Fibroblast of peridontal ligament (primary cell): ENCODE results near the gene COX6A2.

Experiments used
- DNase-seq: peaks from one replicate; pipeline ENCODE4 v3.0.0-alpha.2; 2010; ENCODE audit errors: extremely low read depth

COX6A2 gene

DNA sequence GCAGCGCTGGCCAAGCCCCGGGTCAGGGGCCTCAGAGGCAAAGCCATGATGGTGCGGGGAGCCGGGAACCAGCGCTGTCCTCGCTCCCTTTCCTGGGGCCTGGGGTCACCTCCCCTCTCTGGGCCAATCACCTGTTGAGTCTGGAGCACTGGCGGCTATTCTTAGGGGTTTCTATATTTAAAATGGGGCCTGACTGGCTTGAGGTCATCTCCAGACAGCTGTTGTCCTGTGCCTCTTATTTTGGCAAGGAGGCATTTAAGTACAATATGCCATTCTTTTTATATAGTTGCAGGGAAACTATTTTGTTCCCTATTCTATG is at the start of gene COX6A2:
Gene COX6A2 (minus strand): TSS at position 82 of the 319 bp plus-strand sequence. CDS start 35 bp downstream, at position 47.
- DNase-seq: no peak

DNA sequence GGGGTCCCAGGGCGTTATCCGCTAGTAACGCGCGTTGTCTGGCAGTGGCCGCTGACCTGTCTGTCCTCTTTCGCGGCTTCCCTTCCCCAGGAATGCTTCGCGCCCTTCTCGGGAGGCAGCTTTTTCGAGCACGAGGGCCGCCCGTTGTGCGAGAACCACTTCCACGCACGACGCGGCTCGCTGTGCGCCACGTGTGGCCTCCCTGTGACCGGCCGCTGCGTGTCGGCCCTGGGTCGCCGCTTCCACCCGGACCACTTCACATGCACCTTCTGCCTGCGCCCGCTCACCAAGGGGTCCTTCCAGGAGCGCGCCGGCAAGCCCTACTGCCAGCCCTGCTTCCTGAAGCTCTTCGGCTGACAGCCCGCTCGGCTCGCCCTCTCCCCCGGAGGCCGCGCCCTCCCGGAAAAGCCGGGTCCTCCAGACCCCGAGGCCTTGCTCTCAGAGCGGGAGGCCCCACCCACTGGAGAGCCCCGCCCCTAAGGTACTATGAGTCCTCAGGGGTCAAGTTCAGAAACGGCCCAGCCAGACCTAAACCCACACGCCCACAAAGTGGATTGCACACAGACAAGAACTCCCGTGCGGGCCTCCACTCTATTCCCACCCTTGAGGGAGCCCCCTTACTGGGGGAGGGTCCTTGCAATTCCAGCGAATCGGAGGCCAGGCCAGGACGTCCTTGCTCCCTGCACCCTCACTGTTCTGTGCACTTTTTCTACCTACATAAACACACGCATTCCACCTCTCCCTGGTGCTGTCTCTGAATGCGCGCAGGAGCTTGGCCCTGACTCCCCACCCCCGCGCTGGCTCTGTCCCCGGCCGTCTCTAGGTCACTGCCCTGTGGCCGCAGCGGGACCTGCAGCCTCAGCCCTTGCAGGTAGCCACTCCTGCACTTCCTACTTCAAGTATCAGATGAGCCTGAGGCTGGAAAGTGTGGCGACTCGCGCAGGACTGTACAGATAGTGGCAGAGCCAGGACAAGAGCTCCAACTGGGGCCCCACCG is 49.4 kb upstream of the COX6A2 start:
- no peak for DNase-seq

DNA sequence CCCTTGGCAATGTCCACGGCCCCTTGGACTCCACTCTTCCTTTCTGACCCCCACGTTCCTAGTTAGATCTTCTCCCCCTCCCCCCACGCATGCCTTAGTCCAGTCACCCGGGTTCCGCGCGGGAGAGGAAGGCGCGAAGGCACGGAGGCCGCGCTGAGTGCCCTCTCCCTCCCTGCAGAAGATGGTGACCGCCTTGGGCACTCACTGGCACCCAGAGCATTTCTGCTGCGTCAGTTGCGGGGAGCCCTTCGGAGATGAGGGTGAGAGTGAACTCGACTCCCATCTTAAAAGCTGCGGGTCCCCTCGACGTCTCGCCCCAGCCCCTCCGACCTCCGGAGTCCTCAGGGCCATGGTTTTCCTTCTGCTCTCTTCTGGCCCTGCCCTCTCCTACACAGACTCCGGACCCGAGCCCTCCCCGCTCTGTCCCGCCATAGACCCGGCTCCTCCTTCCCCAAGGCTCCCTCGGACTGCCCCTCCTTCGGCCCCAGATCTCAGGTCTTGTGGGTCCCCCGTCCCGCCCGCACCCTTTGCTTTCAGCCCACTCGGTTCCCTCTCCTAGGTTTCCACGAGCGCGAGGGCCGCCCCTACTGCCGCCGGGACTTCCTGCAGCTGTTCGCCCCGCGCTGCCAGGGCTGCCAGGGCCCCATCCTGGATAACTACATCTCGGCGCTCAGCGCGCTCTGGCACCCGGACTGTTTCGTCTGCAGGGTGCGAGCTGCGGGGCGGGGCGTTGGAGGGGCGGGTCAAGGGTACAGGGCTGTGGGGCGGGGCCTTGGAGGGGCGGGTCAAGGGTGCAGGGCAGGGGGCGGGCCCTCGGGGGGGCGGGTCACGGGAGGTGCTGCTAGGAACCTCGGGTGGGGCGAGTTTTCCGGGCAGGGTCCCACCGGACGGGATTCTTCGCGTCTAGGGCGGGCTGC is 48.4 kb upstream of the COX6A2 start:
- DNase-seq: no peak

DNA sequence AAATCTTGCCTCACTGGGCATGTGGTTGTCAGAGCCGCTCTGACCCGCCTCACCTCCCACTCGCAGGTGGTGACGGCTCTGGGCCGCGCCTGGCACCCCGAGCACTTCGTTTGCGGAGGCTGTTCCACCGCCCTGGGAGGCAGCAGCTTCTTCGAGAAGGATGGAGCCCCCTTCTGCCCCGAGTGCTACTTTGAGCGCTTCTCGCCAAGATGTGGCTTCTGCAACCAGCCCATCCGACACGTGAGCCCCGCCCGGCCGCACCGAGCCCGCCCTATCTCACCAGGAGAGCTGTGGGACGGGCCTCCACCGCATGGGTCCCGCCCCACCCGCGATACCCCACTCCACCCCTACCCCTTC is 47.8 kb upstream of the COX6A2 start:
- DNase-seq: no peak

DNA sequence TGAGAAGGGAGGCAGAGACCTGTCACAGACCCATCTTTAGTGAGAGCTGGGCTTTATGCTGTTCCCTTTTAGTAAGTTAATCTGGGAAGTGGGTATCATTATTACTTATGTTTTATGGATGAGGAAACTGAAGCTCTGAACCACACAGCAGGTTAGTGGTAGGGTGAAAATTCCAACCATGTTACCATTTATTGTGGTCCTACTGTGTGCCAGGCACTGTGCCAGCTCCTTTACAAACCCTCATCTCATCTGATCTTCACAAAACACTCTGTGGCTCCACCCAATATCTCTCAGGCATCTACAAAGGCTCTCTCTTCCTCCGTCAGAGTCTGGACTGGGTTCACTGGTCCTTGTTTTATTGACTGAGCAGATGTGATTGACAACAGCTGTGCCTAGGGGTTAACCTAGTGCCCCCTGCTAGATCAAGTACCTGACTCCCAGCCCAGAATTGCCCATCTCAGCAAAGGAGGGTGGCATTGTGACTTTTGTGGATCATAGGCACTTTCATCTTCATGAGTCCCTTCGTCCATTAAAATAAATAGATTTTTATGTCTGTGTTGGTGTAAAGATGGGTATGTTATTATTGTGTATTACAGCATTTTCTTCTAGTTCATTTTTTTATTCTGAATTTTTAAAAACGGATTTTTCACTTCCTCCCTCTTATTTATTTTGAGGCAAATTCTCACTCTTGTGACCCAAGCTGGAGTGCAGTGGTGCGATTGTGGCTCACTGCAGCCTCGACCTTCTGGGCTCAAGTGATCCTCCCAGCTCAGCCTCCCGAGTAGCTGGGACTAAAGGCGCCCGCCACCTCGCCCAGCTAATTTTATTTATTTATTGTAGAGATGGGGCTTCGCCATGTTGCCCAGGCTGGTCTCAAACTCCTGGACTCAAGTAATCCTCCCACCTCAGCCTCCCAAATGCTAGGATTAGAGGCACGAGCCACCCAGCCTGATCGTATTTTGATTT is 46.9 kb upstream of the COX6A2 start:
- no peak for DNase-seq

DNA sequence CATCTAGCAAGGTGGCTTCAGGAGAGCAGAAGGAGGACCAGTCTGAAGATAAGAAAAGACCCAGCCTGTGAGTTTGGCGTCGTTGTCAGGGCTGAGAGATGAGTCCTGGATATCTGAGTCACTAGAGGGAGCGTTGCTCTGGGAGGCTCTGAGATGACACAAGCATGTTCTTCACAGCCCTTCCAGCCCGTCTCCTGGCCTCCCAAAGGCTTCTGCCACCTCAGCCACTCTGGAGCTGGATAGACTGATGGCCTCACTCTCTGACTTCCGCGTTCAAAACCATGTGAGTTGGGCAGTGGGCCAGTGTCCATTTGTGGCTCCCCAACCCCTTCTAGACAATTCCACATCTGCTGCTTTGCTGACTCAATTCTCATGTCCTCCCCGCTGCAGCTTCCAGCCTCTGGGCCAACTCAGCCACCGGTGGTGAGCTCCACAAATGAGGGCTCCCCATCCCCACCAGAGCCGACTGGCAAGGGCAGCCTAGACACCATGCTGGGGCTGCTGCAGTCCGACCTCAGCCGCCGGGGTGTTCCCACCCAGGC is 46.1 kb upstream of the COX6A2 start:
- peak; percentile 75 for DNase-seq

DNA sequence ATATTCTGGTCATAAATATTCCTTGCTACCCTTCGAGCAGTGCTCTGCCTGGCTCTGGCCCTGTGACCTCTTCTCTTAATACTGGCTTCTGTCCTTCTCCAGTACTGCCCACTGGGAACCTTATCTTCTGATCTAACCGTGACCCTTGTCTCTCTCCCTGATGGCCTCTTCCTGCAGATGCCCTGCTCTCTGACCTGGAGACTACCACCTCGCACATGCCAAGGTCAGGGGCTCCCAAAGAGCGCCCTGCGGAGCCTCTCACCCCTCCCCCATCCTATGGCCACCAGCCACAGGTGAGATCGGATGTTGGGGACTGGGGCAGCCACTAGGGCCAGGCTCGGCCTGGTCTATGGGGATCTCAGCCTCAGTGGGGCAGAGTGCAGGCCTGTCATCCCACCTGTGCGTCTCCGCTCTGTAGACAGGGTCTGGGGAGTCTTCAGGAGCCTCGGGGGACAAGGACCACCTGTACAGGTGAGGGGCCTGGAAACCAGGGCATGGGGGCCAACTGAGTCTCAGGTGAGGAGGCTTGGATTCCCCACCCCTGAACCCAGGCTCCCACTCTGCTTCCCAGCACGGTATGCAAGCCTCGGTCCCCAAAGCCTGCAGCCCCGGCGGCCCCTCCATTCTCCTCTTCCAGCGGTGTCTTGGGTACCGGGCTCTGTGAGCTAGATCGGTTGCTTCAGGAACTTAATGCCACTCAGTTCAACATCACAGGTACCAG is 45.3 kb upstream of the COX6A2 start:
- DNase-seq: no peak

DNA sequence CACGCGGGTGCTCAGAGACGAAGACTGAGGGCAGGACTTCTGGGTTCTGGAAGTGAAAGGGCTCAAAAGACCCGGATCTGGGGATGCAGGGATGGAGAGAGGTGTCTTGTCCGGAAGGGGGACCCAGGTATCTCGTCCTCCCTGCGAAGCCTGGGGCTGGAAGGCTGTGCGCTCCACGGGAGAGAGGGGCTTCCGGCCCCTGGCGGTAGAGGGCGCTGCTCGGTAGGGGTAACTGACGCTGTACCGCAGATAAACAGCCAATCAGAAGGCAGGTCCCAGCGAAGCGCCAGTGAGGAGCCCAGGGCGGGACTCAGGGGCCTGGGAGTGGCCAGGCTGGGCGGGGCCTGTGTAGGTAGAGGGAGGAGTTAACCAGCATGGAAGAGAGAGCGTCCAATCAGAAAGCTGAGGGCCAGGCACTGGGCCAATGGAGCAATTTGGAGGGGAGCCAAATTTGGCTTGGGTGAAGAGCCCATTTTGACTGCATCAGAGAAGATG is 44.6 kb upstream of the COX6A2 start:
- DNase-seq: peak; percentile 87

DNA sequence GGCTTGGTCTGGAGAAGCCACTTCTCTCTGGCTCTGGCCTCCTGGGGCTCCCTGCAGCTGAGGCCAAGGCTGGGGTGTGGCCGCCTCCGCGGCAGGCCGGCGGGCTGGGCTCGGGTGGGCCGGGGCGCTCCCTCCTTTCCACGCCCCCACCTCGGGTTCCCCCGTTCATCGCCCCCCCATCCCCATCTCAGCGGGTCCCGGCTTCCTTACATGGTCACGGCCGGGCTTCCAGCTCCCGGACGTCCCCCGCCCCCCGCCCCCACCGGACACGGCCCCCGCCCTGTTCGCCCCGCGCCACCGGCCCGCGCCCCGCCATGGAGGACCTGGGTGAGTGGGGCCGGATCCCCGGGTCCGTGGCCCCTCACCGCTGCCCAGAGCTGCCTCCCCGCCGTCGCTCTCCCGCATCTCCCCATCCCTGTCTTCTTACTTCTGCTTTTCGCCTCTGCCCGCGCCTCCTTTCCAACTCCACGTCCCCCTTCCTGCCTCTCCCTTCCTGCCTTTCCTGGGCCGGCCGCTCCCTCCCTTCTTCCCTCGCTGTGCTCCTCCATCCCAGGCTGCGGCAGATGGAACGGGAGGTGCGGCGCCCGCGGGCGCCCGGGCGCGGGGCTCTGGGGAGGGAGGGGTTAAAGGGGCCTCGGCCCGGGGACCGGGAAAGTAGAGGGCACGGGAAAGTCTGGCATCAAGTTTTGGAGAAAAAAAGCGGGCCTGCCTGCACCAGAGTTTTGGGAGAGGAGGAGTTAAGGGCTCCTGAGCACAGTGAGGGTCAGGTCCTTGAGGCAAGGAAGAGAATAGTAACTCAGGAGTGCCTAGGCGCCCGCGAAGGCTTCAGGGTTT is 43.9 kb upstream of the COX6A2 start, which contains the start of gene TGFB1I1:
Gene TGFB1I1 (plus strand): TSS at position 278 of the 834 bp plus-strand sequence. CDS start 37 bp downstream, at position 315.
- peak; percentile 74 for DNase-seq

DNA sequence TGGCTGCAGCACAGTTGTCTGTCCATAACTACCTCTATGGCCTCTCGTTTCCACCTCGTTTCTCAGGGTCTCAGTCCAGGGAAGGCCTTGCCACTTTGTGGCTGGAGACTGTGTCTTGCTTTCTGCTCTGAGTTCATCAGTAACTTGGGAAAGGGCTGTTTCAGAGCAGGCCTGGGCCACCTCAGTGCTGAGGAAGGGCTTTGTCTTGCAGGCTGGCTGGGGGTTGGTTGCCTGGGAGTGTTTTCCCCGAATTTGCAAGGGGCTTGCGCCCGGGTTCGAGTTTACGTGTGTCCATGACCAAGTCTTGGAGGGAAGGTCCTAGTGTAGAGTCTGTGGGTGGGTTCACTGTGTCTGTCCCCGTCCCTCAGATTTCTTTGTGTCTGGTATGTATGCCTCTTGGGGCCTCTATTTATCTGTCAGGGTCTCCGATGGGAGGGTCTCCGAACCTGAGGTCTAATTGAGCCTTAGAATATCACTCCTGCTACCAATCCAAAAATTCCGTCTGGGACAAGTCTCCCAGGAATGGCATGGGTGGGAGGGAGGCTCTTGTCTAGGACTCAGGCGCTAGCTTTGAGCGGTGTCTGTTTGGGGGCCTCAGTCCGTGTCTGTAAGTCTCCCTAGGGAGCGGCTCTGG is 43.2 kb upstream of the COX6A2 start:
- DNase-seq: peak; percentile 20

DNA sequence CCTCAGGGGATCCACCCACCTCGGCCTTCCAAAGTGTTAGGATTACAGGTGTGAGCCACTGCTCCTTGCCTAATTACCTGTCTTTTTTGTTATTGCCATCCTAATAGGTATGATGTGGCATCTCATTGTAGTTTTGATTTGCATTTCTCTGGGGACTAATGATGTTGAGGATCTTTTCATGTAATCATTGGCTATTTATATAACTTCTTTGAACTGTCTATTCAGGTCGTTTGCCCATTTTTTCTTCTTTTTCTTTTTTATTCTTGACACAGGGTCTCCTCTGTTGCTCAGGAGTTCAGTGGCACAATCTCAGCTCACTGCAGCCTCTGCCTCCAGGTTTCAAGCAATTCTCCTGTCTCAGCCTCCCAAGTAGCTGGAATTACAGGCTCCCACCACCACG is 42.5 kb upstream of the COX6A2 start:
- no peak for DNase-seq

DNA sequence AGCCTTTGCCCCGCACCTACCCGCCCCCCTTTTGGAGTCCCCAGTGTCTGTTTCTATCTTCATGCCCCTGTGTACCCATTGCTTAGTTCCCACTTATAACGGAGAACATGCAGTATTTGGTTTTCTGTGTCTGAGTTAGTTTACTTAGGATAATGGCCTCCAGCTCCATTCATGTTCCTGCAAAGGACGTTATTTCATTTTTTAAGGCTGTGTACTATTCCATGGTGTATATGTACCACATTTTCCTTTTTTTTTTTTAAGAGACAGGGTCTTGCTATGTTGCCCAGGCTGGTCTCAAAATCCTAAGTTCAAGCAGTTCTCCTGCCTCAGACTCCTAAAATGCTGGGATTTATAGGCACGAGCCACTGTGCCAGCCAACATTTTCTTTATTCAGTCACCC is 39.7 kb upstream of the COX6A2 start:
- no peak for DNase-seq

DNA sequence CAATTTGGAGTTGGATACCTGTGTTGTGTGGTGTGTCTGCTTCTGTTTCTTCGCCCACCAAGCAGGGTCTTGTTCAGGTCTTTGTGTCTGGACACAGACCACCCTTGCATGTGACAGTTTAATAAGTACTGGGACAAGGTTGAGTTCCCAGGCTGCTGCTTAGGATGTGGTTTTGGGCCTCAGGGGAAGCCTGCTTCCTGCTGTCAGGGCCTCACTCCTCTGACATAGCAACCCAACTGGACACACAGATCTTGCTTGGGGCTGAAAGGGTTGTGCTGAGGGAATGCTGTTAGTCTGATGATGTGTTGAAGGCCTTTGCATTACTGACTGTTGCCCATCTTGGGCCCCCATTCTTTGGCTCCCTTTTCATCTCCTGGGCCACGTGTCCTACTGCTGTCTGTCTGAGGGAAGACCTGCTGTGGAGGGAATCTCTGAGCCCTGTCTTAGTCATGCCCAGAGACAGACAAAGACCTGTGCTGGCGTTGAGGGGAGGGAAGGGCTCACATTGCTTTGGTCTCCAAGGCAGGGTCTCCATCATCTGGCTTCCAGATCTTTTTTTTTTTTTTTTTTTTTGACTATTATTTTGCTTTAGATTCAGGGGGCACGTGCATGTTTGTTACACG is 39.1 kb upstream of the COX6A2 start:
- DNase-seq: no peak

DNA sequence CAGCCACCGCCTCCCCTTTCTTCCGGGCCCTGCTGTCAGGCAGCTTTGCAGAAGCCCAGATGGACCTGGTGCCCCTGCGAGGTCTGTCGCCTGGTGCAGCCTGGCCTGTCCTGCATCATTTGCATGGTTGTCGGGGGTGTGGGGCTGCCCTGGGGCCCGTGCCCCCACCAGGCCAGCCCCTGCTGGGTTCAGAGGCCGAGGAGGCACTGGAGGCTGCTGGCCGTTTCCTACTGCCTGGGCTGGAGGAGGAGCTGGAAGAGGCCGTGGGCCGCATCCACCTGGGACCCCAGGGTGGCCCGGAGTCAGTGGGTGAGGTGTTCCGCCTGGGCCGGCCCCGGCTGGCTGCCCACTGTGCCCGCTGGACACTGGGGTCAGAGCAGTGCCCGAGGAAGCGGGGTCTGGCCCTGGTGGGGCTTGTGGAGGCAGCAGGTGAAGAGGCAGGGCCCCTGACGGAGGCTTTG is 38.3 kb upstream of the COX6A2 start:
- no peak for DNase-seq

DNA sequence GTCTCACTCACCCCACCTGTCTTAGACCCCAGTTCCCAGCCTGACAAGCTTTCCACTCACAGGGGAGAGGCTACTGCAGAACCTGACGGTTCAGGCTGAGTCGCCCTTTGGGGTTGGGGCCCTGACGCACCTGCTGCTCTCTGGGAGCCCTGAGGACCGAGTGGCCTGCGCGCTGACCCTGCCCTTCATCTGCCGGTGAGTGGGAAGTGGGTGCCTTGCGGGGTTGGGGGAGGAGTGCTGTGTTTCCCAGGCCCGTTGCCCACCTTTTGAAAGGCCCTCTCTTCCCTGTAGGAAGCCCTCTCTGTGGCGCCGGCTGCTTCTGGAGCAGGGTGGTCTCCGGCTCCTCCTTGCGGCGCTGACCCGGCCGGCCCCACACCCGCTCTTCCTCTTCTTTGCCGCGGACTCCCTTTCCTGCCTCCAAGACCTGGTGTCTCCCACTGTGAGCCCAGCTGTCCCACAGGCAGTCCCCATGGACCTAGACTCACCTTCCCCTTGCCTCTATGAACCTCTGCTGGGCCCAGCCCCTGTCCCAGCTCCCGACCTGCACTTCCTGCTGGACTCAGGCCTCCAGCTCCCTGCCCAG is 37.7 kb upstream of the COX6A2 start:
- no peak for DNase-seq

DNA sequence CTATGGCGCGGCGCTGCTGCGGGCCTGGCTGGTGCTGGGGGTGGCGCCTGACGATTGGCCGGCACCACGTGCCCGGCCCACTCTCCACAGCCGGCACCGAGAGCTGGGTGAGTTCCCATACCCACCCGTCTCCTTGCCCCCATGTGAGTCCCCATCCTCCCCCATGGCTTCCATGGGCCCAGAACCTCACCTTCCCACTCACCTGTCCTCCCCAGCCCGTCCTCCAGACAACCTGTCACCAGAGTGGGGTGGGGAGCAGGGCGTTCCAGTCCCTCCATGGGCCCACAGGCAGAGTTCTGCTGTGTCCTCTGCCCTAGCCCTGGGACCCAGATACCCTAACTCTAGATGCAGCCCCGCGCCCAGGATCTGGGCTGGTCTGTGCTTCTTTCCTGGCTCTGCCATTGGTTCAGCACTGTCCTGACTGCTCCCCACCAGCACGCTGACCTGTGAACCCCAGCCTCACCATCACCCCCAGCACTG is 36.7 kb upstream of the COX6A2 start:
- no peak for DNase-seq

DNA sequence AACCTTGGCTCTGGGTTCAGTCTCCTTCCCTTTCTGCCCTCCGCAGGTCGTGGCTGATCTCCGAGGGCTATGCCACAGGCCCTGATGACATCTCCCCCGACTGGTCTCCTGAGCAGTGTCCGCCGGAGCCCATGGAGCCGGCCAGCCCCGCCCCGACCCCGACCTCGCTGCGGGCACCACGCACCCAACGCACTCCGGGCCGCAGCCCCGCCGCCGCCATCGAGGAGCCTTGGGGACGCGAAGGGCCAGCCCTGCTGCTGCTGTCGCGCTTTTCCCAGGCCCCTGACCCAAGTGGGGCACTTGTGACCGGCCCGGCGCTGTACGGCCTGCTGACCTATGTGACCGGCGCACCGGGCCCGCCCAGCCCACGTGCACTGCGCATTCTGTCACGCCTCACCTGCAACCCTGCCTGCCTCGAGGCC is 36.2 kb upstream of the COX6A2 start:
- DNase-seq: no peak
